CD4-positive, alpha-beta T cell (primary cell): ENCODE measurements around the gene TSKU. TPM values are rescaled to one million over a fixed set of nuclear protein-coding genes. Genes with fewer than 3 reads are reported as not detected.

ENCODE experiments used
- ATAC-seq: fragments of 200-7000 bp; cut with Tn5 transposase; one replicate; pipeline ENCODE4 v1.10.0; 2022; ENCODE audit warnings: mild to moderate bottlenecking; ENCODE audit not compliant: poor library complexity
- CTCF ChIA-PET: fragments of 350-600 bp; sonication (Branson Sonifier 250); formaldehyde crosslinking; loops from one replicate; lab custom pipeline; 2021; ENCODE audit warnings: antibody characterized with exemption, inconsistent platforms; lab: Charles Lee
- POLR2A ChIA-PET: fragments of 350-600 bp; sonication (Branson Sonifier 250); formaldehyde crosslinking; loops from one replicate; lab custom pipeline; 2021; ENCODE audit warnings: antibody characterized with exemption, inconsistent platforms; lab: Charles Lee
- DNase-seq, 14 experiments: peaks; one replicate each; pipeline ENCODE4 v3.0.0-alpha.2; 2013 to 2020; ENCODE audit warnings: mixed read lengths in 2 of 14
- H3K27ac ChIP-seq, 2 donors: one replicate each; pipeline versions ENCODE4 v1.5.1 to v1.7.0; 2013; ENCODE audit warnings: low read length in 2 of 2, low read depth in 1 of 2, mild to moderate bottlenecking in 1 of 2
- H3K27me3 ChIP-seq, 2 experiments: 1 replicate in 1 of 2; 2 replicates in 1 of 2; pipeline versions ENCODE4 v1.6.1 to v1.7.0; 2013; ENCODE audit warnings: low read length in 2 of 2, control low read depth in 1 of 2, mild to moderate bottlenecking in 1 of 2, moderate library complexity in 1 of 2; ENCODE audit not compliant: insufficient read depth in 2 of 2, control insufficient read depth in 1 of 2
- H3K36me3 ChIP-seq: one replicate; pipeline ENCODE4 v1.6.1; 2013; ENCODE audit warnings: low read length, control low read depth; ENCODE audit not compliant: insufficient read depth
- H3K4me1 ChIP-seq: one replicate; pipeline ENCODE4 v1.6.1; 2013; ENCODE audit warnings: low read length, control low read depth; ENCODE audit not compliant: insufficient read depth
- H3K4me3 ChIP-seq: one replicate; pipeline ENCODE4 v1.5.1; 2013; ENCODE audit warnings: mild to moderate bottlenecking, low read length, moderate library complexity
- H3K9me3 ChIP-seq, 2 experiments: 1 replicate in 1 of 2; 2 replicates in 1 of 2; pipeline versions ENCODE4 v1.6.1 to v1.7.0; 2013; ENCODE audit warnings: low read length in 2 of 2, mild to moderate bottlenecking in 2 of 2, control low read depth in 1 of 2, moderate library complexity in 1 of 2; ENCODE audit not compliant: control insufficient read depth in 1 of 2, insufficient read depth in 1 of 2
- H3K27ac Mint-ChIP-seq: one replicate; pipeline ENCODE4 v1.8.0; 2020; ENCODE audit warnings: mixed read lengths
- H3K27me3 Mint-ChIP-seq: one replicate; pipeline ENCODE4 v1.8.0; 2021; ENCODE audit warnings: mixed read lengths
- H3K36me3 Mint-ChIP-seq: one replicate; pipeline ENCODE4 v1.8.0; 2021; ENCODE audit warnings: low read depth, mixed read lengths
- H3K4me1 Mint-ChIP-seq: one replicate; pipeline ENCODE4 v1.8.0; 2021; ENCODE audit warnings: low read depth, mixed read lengths
- H3K4me3 Mint-ChIP-seq: one replicate; pipeline ENCODE4 v1.8.0; 2020; ENCODE audit warnings: mild to moderate bottlenecking, mixed read lengths
- H3K9me3 Mint-ChIP-seq: one replicate; pipeline ENCODE4 v1.8.0; 2020; ENCODE audit warnings: mixed read lengths
- CTCF ChIP-seq: fragments of 200-600 bp; IDR thresholded peaks from one replicate; pipeline ENCODE4 v1.8.0; 2022; ENCODE audit warnings: antibody characterized with exemption, mild to moderate bottlenecking
- intact Hi-C, 2 experiments: fragments of 100-400 bp; cut with DNase I in 1 of 2; cut with micrococcal nuclease in 1 of 2; formaldehyde crosslinking; loops; one replicate each; pipeline versions ENCODE4 v1.15.1 to v1.9.0; 2023 to 2025; cut with DNase I, micrococcal nuclease
- total RNA-seq, 174 experiments: library from RNA in 2 of 174; stranded (reverse) in 2 of 174; gene quantifications; one replicate each; pipeline ENCODE4 v1.2.3 and lab custom pipeline; 2021 to 2026

Gene TSKU
- total RNA-seq, 2 experiments from 2014 or later: 0.06 TPM; not detected in 1

GRCh38 chr11:76756341-76756741 lies 26.8 kb upstream of the TSKU start:
- H3K36me3 ChIP-seq: no peaks in the 10 kb centered on the region
- H3K4me3 ChIP-seq: no peak overlapping the region
- H3K27me3 ChIP-seq: no peaks in the 10 kb centered on the region
- ChIA-PET POLR2A (no interaction called here), CTCF (no interaction called here)
- Mint-ChIP-seq H3K27ac (no peak overlapping the region), H3K36me3 (no peaks in the 10 kb centered on the region), H3K9me3 (no peaks in the 10 kb centered on the region), H3K27me3 (no peaks in the 10 kb centered on the region), H3K4me3 (no peak overlapping the region), H3K4me1 (no peaks in the 10 kb centered on the region)
- intact Hi-C loops: no loop called here
- no peak for TF ChIP-seq CTCF
- no peak overlapping the region for H3K27ac ChIP-seq
- no peaks in the 10 kb centered on the region for H3K9me3 ChIP-seq
- DNase-seq: no peak
- no peak for ATAC-seq
- no peaks in the 10 kb centered on the region for H3K4me1 ChIP-seq

- H3K9me3 Mint-ChIP-seq: no peaks in the 10 kb centered on the region
- Histone ChIP-seq H3K9me3 (no peaks in the 10 kb centered on the region), H3K4me3 (no peak overlapping the region), H3K4me1 (no peaks in the 10 kb centered on the region), H3K27ac (no peak overlapping the region), H3K27me3 (no peaks in the 10 kb centered on the region), H3K36me3 (no peaks in the 10 kb centered on the region)
- CTCF ChIA-PET: no interaction called here
- no peaks in the 10 kb centered on the region for H3K4me1 Mint-ChIP-seq
- no peaks in the 10 kb centered on the region for H3K27me3 Mint-ChIP-seq
- ATAC-seq (no peak), DNase-seq (no peak)
- intact Hi-C loops: no loop called here
- H3K36me3 Mint-ChIP-seq: no peaks in the 10 kb centered on the region
- no peak for TF ChIP-seq CTCF
- POLR2A ChIA-PET: no interaction called here
- no peak overlapping the region for H3K27ac Mint-ChIP-seq
- H3K4me3 Mint-ChIP-seq: no peak overlapping the region
Measured at GRCh38 chr11:76758311-76758710, 24.8 kb upstream of the TSKU start.

- POLR2A ChIA-PET: no interaction called here
- no peaks in the 10 kb centered on the region for H3K9me3 Mint-ChIP-seq
- Histone ChIP-seq H3K4me3 (no peak overlapping the region), H3K9me3 (no peaks in the 10 kb centered on the region), H3K4me1 (no peaks in the 10 kb centered on the region), H3K27me3 (no peaks in the 10 kb centered on the region), H3K27ac (no peak overlapping the region), H3K36me3 (no peaks in the 10 kb centered on the region)
- intact Hi-C loops: no loop called here
- CTCF ChIA-PET: no interaction called here
- no peak overlapping the region for H3K27ac Mint-ChIP-seq
- no peak for ATAC-seq
- DNase-seq: no peak
- TF ChIP-seq CTCF: no peak
- no peaks in the 10 kb centered on the region for H3K27me3 Mint-ChIP-seq
- H3K36me3 Mint-ChIP-seq: no peaks in the 10 kb centered on the region
- H3K4me1 Mint-ChIP-seq: no peaks in the 10 kb centered on the region
- H3K4me3 Mint-ChIP-seq: no peak overlapping the region
Measured at GRCh38 chr11:76759092-76759491, 24.1 kb upstream of the TSKU start.
